Activated CD4-positive, alpha-beta T cell treated with anti-CD3 and anti-CD28 coated beads, Interleukin-2, amount 50 U/mL, for 16 hours (primary cell): ENCODE results near the gene ART1.

Experiments
- DNase-seq: peaks from one replicate; pipeline ENCODE4 v3.0.0-alpha.2; 2020

Gene ART1

DNA sequence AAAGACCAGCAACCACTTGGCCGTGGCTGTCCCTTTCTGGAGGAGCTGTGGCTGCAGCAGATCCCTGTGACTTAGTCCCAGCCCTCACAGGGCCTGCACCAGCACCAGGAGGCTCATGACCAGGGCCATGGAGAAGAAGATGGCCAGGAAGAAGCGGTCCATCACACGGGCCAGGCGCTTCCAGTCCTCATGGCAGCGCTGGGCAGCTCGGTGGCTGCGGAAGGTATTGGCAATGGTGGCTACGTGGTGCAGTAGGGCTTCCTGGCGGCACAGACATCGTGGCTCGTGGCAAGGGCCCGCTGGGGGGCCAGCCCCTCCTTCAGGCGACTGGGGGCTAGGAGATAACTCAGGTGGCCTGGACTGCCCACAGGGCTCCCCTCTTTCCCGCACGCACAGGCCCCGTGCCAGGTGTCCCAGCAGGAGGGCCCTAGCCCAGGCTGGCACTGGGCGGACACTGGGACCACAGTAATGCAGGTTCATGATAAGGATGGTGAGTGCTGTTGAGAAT lies 21.1 kb downstream of the ART1 start:
- DNase-seq: no peak

DNA sequence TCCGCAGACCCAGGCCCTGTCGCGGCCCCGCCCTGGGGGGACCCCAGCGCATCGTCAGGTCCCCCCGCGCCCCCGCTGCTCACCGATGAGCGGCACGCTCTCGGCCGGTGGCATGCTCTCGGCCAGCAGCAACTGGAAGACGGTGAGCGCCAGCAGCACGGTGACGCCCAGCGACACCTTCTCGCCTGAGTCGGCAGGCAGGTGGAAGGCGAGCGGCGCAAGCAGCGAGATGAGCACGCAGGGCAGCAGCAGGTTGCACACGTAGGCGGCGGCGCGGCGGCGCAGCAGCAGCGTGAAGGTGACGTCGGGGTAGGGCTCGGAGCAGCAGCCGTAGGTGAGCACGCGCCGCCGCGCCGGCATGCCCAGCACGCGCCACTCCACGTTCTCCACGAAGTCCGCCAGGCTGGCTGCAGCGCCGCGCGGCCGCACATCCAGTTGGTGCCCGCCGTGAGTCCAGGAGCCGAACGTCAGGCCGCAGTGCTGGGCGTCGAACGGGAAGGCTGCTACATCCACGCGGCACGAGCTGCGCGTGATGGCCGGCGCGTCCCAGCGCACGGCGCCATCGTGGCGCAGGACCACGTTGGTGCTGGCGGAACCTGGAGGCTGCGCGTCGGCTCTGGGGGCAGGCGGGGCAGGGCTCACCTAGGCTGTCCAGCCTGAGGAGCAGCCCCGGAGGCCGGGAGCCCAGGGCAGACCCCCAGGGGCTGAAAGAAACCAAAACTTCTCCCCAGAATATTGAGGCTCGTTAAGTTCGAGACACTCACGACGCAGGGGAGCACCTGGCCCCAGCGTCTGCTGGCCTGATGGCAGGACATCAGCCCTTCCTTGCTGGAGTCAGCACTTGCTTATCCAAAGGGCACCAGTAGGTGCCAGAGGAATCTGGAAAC lies 22.5 kb downstream of the ART1 start:
- DNase-seq: no peak

GRCh38 chr11:3669128-3669527 lies 24.2 kb downstream of the ART1 start:
- DNase-seq: no peak

- no peak for DNase-seq
These were observed 24.8 kb downstream of the ART1 start for GRCh38 chr11:3669742-3670183.

DNA sequence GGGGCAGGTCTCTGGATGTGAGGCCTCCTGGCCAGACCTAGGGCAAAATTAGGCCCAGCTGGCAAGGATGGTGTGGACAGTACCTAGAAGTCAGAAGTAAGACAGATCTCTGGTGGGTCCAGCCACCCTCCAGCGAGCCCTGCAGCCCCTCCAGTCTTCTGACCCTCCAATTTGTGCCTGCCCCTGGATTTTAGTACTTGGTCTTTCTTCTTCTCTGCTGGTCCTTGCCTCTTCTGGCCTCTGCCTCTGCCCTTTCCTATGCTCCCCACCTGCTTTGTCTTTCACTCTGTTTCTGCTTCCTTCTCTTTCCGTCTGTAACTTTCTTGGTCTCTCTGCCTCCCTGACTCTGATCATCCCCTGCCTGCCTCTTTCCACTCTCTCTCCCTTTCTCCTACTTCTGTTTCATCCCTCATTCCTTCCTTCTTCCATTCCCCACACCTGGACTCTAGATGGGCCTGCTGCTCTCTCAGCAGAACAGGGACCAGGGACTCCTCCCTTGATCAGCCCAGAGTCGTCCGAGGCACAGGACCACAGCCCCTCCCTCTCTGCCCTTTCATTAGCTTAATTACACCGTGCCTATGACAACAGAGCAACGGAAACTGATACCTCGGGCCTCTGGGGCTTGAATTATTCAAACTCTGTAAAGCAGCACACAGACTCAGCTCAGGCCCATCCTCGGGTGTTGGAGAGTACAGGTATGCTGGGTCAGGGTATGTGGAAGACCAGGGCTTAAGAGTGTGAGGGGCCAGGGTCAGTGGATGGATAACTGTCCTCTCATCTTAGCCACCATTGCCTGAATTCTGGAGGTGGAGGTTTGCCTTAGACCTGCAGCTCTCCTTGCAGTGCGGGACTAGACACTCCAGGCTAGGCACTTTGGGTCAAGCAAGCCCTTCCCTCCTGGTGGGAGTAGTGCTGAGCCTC lies 26.7 kb downstream of the ART1 start, which contains the start of gene CHRNA10:
TSS of gene CHRNA10 (minus strand) at position 51 of the 921 bp plus-strand sequence. CDS start 72 bp downstream, outside the sequence.
- no peak for DNase-seq

- DNase-seq: no peak
These were observed 29.3 kb downstream of the ART1 start for GRCh38 chr11:3674189-3674588.

DNA sequence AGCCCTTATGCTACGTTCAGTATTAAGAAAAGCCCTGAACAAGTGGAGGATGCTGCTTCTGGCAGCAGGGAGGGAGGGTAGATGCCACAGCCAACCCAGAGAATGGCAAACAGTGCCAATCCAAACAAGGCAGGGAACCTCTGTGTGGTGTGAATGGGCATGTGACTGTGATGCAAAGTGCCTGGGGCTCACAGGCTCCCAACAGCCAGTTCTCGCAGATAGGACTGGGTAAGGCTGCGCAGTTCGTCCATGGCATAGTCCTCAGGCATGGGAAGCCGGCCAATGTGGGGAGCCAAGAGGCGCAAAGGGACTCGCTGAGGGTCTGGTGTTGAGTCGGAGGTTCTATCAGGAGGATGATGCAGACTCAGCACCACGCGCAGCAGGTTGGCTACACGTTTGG lies 31.0 kb downstream of the ART1 start:
- DNase-seq: no peak

DNA sequence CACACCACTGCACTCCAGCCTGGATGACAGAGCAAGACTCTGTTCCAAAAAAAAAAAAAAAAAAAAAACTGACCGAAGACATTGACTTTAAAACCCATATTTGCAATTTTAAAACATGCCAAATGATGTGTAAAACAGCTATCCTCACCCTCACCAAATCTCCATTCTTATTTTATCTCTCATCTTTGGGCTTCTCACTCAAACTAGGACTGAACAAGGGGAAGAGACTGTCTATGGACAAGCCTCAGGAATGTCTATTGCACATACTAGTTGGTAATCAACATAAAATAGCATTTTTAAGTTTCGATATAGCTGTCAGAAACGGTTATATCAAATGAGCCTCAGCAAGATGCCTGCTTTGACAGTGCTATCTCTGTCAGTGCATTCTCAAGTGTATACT lies 34.1 kb downstream of the ART1 start:
- DNase-seq: no peak

DNA sequence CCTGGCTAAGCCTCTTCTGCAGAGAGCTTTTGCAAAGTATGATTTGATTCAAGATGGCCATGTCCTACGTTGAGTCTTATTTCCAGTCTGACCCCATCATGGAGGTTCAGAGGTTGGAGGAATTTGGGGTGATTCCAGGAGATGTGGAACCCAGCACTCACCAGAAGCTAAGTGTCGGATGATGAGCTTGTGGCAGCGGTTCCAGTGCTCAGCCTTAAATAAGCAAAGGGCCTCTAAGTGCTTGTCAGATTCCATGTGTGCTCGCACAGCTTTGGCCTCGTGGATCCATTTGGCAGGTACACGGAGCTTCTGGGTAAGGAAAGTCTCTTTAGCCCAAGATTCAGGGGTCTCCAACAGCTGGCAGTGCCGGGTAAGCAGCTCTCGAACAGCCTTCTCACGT lies 38.1 kb downstream of the ART1 start:
- no peak for DNase-seq

DNA sequence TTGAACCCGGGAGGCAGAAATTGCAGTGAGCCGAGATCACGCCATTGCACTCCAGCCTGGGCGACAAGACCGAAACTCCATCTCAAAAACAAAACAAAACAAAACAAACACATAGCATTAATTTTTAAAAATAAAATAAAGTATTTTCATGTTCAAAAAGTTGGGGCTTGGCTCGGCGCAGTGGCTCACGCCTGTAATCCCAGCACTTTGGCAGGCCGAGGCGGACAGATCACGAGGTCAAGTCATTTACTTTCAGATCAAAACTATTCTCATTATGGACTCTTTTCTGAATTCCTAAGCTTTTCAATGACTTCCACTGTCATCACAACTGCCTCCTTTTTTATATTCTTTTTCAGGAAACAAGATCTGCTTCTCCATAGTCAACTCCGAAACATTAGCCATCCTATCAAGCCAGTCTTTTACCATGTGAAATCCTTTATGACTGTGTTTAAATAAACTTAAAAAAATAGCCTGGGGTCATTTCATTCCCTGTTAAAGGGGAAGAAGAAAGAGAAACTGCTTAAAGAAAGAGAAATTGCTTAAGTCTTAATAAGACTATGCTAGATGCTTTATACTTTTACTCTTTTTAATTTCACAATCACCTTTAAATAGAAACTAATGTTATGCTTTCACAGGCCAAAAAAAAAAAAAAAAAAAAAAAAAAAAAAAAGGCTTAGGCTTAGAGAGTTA lies 39.3 kb downstream of the ART1 start:
- no peak for DNase-seq

GRCh38 chr11:3684819-3685172 lies 39.9 kb downstream of the ART1 start:
- no peak for DNase-seq

- no peak for DNase-seq
These were observed 41.0 kb downstream of the ART1 start for GRCh38 chr11:3685923-3686322.

DNA sequence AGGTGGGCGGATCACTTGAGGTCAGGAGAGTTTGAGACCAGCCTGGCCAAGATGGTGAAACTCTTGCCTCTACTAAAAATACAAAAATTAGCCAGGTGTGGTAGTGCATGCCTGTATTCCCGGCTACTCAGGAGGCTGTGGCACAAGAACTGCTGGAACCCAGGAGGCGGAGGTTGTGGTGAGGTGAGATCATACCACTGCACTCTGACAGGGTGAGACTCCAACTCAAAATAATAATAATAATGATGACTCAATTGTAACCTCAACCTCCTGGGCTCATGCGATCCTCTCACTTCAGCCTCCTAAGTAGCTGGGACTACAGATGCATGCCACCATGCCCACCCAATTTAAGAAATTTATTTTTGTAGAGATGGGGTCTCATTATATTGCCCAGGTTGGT lies 41.8 kb downstream of the ART1 start:
- DNase-seq: no peak

DNA sequence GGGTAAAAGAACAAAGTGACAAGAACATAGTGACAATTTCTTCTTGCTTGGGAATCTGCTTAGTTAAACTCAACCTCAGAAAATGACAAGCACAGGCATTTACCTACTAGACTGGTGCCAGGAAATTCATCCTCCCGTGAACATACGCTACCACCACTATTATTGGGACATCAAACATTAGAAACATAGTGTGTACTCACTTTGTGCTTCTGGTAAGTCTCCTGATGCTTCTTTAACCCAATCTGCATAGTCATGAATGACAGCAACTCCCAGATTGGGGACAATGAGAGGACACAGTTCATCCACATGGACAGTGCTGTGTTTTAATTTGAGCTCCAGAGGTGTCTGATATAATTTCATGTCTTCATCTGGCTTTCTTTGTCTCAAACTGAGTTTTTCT lies 55.5 kb downstream of the ART1 start:
- no peak for DNase-seq

DNA sequence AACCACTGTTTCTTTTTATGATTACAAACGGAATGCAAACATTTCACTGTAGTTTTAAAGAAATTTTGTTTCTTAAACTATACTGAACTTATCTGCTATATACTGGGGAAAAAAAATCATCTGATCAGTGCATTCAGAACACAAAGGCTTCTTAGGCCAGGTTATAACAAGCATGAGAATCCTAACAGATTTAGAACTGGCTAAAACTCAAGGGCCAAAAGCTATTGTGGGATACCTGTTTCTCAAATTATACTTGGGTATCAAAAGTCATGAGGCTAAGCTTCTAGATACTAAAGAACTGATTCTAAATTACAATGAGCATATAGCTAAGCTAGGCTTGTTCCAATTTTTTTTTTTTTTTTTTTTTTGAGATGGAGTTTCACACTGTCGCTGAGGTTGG lies 56.0 kb downstream of the ART1 start:
- no peak for DNase-seq

DNA sequence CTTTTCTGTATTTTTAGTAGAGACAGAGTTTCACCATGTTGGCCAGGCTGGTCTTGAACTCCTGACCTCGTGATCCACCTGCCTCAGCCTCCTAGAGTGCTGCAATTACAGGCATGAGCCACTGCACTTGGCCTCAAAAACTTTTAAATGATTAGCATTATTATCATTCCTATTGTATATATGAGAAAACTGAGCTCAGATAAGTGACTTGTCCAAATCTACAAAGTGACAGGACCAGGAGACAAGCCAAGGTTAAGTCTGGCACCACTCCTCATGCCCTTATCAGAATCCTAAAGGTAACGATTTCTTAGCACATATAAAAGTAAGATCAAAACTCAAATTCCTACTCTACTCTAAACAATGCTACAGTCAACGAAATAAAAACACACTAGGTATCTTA lies 58.5 kb downstream of the ART1 start:
- no peak for DNase-seq

GRCh38 chr11:3707176-3707575 lies 62.2 kb downstream of the ART1 start:
- DNase-seq: no peak

GRCh38 chr11:3709977-3710376 lies 65.0 kb downstream of the ART1 start:
- no peak for DNase-seq

DNA sequence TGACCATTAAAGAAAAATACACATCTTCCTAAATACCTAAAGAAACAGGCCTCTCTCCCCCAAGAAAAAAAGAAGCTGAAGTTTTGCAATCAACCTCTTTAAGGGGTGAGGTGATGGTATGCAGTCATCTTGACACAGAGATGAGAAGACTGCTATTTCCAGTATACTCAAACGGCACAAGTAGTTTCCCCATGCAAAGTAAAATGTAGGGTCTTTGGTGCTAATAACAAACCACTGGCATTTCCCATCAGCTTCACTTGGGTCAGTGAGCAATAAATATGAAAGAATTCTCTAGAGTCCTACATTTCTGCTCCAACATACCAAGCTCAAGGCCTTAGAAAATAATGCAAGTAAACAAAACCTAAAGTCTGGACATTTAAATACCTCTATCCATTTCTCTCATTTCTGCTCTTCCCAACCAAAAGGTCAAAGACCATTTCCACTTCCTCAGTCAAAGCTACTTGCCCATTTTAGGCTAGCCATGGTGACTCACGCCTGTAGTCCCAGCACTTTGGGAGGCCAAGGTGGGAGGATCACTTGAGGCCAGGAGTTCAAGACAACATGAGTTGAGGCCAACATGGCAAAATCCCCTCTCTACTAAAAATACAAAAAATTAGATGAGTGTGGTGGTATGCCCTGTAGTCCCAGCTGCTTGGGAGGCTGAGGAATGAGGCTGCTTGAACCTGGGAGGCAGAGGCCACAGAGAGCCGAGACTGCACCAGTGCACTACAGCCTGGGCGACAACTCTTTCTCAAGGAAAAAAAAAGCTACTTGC lies 65.7 kb downstream of the ART1 start:
- no peak for DNase-seq

DNA sequence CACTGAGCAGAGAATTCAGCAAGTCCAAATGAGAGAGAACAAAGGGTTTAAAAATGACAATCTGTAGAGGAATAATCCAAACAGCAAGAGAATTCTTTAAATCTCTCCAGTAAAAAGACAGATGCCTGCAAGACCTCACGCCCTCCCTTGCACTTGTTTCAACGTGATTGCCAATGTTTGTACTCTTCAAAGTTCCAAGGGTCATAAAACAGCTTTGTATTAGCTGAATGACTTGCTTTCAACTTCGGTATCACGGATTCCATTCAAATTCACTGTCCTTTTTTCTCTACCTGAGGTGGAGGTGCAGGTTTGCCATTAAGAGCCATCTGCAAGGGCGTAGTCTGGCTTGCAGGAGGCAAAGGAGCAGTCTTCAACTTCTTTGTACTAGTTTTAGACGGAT lies 67.3 kb downstream of the ART1 start:
- DNase-seq: no peak
